HG03066 (cell line): ENCODE measurements around the gene TBC1D22A.
"Not testable (repeated sequence)": the region's sequence is repeated elsewhere in the genome, so short reads cannot be mapped to it uniquely, and the experiment has no call there.

Experiments
- ATAC-seq: cut with Tn5 transposase; IDR thresholded peaks from one replicate; pipeline ENCODE4 v1.9.1; 2021; ENCODE audit warnings: low read depth; ENCODE audit not compliant: unreplicated experiment

Gene TBC1D22A

GRCh38 chr22:47100646-47101200 lies 338.3 kb downstream of the TBC1D22A start:
- no peak for ATAC-seq

GRCh38 chr22:47101321-47101885 lies 339.0 kb downstream of the TBC1D22A start:
- ATAC-seq: no peak

GRCh38 chr22:47102081-47102480 lies 339.6 kb downstream of the TBC1D22A start:
- ATAC-seq: no peak

- no peak for ATAC-seq
Observed at GRCh38 chr22:47102648-47103047, 340.2 kb downstream of the TBC1D22A start.

- ATAC-seq: no peak
Observed at GRCh38 chr22:47105085-47105484, 342.6 kb downstream of the TBC1D22A start.

- ATAC-seq: no peak
Observed at GRCh38 chr22:47106806-47107205, 344.4 kb downstream of the TBC1D22A start.

- ATAC-seq: no peak
Observed at GRCh38 chr22:47107431-47107830, 345.0 kb downstream of the TBC1D22A start.

- ATAC-seq: no peak
Observed at GRCh38 chr22:47110817-47111443, 348.5 kb downstream of the TBC1D22A start.

- no peak for ATAC-seq
Observed at GRCh38 chr22:47111626-47112581, 349.5 kb downstream of the TBC1D22A start.

- no peak for ATAC-seq
Observed at GRCh38 chr22:47112582-47112965, 350.1 kb downstream of the TBC1D22A start.

- no peak for ATAC-seq
Observed at GRCh38 chr22:47112994-47113852, 350.8 kb downstream of the TBC1D22A start.

- ATAC-seq: no peak
Observed at GRCh38 chr22:47113853-47114415, 351.5 kb downstream of the TBC1D22A start.

GRCh38 chr22:47114813-47115517 lies 352.5 kb downstream of the TBC1D22A start:
- ATAC-seq: no peak

- no peak for ATAC-seq
Observed at GRCh38 chr22:47115518-47115890, 353.1 kb downstream of the TBC1D22A start.

GRCh38 chr22:47115921-47116320 lies 353.5 kb downstream of the TBC1D22A start:
- ATAC-seq: no peak

GRCh38 chr22:47116426-47117341 lies 354.2 kb downstream of the TBC1D22A start:
- no peak for ATAC-seq

GRCh38 chr22:47117442-47117841 lies 355.0 kb downstream of the TBC1D22A start:
- not testable (repeated sequence) for ATAC-seq

- ATAC-seq: no peak
Observed at GRCh38 chr22:47119181-47119580, 356.7 kb downstream of the TBC1D22A start.
